GM19463 (cell line): ENCODE results near the gene SIX5.
A peak's percentile ranks its signal among the peaks of the same experiment; 100 is the strongest.

Experiments
- ATAC-seq: cut with Tn5 transposase; IDR thresholded peaks from one replicate; pipeline ENCODE4 v1.9.1; 2021; ENCODE audit warnings: mild to moderate bottlenecking, moderate library complexity; ENCODE audit not compliant: unreplicated experiment

The SIX5 gene

DNA sequence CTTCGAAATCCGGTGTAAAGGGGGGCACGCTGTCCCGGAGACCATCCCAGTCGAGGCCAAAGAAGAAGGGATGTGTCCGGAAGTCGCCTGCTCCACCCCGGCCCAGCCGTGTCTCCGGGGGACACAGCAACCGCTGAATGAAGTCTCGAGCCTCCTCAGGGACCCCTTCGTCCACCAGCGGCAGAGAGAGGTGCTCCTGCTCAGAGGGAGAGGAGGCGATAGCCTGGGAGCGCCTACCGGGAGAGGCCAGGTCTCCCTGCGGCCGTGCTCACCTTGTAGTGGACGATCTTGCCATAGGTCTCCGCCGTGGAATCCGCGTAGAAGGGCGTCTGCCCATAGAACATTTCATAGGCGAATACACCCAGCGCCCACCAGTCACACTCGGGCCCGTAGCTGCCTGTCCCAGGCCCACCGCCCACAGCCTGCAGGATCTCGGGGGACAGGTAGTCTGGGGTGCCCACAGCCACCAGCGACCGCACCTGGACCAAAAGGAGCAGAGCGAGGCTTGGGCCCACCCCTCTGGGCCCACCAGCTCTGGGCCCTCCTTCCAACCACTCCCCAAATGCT is 8.4 kb upstream of the SIX5 start:
- no peak for ATAC-seq

DNA sequence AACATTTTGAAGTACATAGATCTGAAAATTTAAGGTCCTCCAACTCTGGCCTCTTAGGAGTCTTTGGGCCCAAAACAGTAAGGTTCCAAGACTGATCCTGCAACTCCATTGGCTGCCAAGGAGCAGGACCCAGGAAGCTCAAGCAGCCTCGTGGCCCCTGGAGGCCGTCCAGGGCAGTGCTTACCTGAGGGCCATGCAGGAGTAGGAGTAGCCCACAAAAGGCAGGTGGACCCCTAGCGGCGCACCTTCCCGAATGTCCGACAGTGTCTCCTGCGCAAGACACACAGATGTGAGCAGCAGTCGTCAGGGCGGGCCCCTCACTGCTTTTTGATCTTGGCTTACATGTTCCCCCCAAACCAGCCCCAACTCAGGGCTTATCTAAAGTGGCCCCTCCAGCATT is 5.7 kb upstream of the SIX5 start:
- no peak for ATAC-seq

DNA sequence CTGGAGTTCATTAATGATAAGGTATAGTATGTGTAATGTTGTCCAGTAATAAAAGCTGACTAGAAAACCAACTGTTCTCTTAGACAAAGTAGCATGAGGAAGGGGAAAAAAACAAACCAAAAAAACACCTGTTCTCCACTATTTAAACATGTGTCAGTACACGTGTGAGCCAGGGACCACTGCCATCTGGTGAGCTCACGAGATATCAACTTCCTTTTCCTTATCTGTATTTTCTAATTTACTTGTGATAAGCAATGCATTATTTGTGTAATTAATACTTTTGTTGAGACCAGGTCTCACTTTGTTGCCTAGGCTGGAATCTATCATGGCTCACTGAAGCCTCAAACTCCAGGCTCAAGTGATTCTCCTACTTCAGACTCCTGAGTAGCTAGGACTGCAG is 4.3 kb upstream of the SIX5 start:
- ATAC-seq = no peak

DNA sequence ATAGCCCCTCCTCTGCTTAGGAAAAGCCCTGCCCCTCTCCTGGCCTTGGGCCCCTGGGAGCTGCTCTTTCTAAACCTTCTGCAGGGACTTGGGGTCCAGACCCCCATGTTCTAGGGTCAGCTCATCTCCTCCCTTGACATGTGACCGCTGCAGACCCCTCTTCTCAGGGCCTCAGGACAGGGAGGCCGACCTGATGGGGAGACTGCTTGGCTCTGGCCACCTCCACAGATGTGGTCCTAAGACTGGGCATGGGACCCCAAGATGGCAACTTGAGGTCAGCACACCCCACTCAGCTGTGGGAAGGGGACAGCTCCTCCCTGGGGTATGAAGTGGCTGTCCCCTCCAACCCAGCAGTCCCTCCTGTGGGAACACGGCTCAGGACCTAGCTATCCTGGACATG is 3.9 kb upstream of the SIX5 start:
- ATAC-seq = no peak

DNA sequence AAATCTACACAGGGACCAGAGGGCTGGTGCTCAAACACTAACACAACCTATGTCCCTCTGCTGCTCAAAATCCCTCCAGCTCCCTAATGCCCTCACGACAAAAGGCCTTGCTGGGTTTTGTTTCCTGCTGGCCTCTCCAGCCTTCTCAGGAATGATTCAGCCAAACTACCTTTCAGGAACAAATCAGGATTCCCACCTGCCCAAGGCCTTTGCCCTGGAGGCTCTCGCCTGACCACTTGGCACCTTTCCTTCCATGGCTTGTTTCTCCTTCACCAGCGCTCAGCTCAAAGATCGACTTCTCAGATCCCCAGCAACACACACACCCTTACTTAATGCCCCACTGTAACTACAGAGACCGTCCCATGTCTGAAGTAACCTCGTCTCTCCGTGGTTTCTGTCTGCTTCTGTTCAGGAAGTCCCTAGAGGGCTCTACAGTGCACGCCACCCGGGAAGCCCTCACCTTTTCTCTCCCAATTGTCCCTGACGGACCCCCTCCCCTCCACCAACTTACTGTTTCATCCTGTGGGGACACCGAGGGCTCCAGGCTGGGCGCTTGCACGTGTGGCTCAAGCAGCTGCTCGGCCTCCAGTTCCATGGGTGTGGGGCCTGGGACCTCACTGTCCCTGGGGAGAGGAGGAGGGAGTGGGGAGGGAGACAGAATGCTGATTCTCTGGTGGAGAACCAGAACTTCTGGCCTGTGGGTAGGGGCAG is 3.2 kb upstream of the SIX5 start:
- no peak for ATAC-seq

DNA sequence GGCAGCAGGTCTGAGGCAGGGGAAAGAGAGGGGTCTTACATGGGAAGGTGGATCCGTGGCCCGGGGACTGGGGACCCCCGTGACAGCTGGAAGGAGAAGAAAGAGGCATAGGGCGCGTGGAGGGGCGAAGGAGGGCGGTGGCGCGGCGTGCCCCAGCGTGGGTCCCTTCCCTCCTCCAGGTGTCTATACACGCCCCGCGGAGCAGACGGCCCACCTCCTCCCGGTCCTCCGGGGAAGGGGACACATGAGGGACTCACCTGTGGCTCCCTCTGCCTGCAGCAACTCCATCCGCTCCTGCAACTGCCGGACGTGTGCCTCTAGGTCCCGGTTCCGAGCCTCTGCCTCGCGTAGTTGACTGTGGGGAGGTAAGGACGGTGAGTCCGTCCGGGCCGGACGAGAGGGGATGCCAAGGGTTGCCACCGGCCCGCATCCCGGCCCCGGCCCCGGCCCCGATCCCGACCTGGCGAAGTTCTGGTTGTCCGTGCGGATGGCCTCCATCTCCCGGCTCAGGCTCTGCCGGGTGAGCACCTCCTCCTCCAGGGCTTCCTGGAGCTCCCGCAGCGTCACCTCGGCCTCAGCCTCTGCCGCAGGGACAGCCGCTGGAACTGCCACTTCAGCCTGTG is 2.4 kb upstream of the SIX5 start:
- ATAC-seq = no peak

DNA sequence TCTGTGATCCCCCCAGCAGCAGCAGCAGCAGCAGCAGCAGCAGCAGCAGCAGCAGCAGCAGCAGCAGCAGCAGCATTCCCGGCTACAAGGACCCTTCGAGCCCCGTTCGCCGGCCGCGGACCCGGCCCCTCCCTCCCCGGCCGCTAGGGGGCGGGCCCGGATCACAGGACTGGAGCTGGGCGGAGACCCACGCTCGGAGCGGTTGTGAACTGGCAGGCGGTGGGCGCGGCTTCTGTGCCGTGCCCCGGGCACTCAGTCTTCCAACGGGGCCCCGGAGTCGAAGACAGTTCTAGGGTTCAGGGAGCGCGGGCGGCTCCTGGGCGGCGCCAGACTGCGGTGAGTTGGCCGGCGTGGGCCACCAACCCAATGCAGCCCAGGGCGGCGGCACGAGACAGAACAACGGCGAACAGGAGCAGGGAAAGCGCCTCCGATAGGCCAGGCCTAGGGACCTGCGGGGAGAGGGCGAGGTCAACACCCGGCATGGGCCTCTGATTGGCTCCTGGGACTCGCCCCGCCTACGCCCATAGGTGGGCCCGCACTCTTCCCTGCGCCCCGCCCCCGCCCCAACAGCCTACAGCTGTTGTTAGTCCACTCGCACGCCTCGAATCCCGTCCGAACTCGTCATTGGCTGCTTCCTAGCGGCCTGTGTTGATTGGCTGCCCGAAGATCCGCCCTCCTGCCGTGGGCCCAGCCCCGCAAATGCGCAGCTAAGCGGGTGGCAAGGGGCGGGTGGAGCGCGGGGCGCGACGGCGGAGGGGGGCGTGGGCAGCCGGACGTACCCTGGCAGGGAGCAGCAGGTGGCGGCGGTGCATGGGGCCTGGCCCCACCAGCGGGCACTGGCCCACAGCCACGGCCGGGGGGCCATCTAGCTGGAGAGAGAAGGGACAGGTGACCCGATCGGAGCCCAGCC is 1.4 kb upstream of the SIX5 start:
- ATAC-seq = peak; percentile 48

DNA sequence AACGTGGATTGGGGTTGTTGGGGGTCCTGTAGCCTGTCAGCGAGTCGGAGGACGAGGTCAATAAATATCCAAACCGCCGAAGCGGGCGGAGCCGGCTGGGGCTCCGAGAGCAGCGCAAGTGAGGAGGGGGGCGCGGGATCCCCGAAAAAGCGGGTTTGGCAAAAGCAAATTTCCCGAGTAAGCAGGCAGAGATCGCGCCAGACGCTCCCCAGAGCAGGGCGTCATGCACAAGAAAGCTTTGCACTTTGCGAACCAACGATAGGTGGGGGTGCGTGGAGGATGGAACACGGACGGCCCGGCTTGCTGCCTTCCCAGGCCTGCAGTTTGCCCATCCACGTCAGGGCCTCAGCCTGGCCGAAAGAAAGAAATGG is 754 bp upstream of the SIX5 start:
- ATAC-seq = no peak

DNA sequence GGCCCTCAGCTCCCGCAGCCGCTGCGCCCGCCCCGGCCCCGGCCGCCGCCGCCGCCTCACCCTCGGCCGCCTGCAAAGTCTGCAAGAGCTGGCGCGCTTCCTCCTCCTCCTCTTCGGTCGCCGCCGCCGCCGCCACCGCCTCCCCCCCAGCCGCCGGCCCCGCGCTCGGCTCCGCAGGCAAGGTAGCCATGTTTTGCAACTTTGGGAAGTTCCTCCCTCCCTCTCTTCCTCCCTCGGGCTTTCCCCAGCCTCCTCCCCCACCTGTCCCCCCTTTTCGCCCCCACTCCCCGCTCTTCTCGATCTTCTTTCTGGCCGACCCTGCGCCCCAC is 433 bp downstream of the SIX5 start:
- ATAC-seq = no peak

DNA sequence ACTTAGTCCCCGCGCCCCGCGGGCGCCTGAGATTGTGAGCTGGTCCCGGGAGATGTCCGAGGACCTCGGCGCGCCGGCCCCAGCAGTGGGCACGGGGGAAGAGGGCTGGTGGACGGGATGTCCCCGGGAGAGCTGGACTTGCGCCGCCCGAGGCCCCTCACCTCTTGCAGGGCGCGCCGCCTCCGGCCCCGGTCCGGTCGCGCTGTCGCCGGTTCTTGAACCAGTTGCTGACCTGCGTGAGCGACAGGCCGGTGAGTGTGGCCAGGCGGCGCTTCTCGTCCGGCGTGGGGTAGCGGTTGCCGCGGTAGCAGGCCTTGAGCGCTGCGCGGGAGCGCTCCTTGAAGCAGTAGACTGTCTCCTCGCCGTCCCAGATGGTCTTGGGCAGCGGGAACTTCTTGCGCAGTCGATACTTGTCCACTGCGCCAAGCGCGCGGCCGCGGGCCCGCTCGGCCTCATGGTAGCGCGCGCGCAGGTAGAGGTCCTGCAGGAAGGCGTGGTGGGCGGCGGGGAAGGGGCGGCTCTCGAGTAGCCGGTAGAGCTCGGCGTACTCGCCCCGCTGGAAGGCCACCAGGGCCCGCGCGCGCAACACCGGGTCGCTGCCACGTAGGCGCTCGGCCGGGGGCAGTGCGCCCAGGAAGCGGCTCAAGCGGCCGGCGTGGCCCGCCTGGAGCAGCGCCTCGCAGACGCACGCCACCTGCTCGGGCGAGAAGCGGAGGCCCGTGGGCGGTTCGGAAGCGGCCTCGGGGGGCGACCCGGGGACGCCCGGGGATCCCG is 984 bp downstream of the SIX5 start:
- no peak for ATAC-seq

DNA sequence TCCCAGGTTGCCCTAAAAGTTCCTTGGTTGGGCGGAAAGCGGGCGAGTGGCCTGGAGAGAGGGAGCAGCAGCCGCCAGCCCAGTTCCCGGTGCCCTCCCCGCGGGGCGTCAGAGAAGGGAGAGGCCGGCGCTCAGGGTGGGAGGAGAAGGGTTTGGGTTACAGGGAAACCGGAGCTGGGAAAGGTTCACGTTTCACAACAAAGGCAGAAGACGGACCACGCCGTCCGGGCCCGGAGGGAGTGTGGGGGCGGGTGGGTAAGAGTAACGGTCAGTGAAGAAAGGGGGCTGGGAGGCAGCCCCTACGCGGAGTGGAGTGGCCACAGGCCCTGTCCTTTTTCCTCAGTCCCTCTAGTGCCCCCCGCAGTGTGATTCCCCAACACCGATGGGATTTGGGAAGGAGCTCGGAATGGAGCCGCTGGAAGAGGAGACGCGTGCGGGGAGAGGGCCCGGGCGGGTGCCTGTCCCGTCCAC is 1.6 kb downstream of the SIX5 start:
- no peak for ATAC-seq

DNA sequence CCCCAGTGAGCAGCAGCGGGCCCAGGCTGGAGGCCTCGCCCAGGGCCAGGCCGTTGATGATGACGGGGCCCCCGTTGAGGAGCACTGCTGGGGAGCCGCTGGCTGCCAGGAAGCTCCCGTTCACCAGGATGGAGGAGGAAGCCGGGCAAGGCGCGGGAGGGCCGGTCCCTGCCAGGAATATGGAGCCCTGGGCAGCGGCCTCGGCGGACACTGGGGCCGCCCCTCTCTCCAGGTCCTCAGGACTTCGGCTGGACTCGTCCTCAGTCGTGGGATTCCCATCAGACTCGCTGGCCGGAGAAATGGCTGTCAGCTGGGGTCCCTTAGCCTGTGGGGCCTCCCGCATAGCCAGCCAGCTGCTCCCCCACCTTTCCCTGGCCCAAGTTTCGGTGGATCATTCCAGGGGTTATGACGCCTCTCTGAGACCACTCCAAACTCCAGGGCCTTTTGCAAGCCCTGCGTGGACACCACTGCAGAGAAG is 2.1 kb downstream of the SIX5 start:
- ATAC-seq = no peak

DNA sequence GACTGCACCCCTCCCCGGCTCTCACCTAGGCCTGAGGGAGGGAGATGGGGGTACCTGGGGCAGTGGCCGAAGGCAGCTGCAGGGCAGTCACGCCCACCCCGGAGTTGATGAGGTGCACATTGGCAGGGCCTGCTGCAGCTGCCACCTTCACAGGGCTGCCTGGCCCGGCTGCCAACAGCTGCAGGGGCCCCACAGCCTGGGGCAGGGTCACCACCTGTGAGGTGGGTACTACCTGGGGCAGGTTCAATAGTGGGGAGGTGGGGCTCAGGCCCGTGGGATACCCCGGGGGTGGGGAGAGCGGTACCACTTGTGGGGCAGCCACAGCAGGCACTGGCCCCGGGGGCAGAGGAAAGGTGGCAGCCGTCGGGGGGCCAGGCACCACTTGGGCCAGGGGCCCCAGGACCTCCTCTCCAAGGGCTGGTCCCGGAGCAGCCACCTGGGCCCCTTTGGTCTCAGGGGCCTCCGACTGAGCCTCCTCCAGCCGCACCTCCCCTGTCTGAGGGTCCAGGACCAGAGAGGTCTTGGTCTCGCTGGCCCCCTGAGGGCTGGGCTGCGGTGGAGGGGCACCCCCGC is 2.7 kb downstream of the SIX5 start:
- ATAC-seq = no peak

DNA sequence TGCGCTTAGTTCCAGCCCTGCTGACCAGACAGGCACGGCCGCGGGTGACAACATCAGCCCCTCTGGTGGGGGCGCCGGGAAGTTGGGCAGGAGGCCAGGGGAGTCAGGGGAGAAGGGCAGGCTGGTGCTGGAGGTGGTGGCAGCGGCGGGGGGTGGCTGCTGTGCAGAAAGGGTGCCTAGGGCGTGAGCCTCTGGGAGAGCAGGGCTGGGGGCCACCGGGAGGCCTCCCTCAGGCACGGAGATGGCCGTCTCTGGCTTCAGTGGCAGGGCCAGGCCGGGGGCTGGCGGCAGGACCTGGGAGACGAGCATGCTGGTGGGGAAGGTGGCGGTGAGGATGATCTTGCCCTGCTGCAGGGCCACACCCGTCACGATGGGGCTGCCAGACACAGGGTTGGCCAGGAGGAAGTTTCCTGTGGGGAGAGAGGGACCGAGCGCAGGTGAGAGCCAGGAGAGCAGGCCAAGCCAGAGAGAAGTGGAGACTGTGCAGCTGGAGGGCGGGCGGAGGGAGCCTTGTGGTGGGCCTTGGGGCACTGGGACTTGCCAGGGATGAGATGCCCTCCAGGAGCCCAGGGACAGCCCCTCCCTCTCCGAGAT is 3.3 kb downstream of the SIX5 start:
- ATAC-seq = no peak

DNA sequence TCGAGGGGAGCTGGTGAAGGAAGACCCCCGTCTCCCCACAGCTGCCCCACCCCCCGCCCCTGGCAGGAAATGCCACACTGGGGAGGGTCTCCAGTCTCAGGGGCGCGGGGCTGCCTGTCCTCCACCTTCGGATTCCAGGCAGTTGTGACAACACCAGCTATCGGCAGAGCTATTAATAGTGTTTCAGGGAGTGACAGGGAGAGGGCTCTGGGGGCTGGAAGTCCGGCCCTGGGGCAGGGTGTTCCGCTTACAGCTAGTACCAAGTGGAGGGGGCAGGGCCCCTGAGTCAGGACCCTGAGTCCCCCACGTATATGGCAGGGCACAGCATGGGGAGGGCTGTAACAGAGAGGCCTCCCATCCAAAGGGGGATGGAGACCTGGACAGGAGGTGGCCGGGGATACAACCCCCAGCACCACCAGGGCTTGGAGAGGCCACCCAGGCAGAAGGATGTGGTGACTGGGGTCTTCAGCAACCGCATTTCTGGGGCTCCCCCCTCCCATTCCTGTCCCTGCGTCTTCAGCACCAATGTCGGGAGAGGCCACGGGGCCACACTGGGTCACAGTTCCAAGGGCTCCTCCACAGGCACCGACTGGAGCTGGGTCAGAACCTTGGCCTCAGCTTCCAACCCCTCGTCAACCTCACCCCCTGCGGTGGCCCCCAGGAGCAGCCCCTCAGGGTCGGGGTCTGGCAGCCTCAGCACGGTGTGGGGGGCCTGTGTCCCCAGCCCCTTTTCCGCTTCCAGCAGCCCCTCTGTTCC is 3.9 kb downstream of the SIX5 start:
- ATAC-seq = no peak

DNA sequence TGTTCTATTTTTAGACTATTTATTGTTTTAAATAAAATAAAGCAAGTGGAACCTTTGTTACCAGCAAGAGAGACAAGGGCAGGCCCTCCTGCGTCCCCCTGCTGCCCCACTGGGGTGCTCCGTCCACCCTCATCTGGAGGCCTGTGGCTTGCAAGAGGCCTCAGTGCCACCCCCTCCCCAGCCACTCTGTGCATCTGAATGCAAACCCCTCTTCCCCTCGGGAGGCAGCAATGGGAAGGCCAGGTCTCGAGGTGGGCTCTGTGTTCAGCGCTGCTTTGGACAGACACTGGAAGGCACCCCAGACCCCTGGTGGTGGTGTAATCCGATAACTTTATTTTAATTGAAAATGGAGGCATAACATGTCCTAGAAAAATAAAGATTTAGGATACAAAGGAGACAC is 4.6 kb downstream of the SIX5 start:
- ATAC-seq = no peak

DNA sequence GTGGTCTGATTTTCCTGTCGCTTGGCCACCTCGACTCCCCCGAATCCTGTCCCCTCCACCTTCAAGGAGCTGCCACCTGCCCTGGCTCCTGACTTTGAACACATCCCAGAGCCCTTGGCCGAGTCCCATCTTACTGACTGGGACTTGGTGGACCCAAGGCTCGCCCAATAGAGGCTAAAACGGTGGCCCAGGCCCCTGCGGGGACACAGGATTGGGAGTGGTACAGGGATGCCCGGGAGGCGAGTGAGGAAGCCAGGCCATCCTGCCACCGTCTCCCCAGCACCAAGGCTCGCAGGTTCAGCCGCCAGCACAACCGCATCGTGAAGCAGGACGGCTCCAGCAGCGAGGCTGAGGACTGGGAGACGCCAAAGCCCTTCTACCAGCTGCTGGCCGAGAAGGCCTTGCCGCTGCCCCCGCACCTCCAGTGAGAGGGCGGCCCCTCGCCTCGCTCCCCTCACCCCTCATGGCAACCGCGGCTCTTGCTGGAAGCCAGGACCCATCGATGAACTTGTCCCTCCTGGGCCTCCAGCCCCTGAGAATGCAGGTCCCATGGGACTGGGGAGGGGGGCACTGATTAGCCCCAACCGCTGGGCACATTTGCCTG is 5.3 kb downstream of the SIX5 start:
- ATAC-seq = no peak

DNA sequence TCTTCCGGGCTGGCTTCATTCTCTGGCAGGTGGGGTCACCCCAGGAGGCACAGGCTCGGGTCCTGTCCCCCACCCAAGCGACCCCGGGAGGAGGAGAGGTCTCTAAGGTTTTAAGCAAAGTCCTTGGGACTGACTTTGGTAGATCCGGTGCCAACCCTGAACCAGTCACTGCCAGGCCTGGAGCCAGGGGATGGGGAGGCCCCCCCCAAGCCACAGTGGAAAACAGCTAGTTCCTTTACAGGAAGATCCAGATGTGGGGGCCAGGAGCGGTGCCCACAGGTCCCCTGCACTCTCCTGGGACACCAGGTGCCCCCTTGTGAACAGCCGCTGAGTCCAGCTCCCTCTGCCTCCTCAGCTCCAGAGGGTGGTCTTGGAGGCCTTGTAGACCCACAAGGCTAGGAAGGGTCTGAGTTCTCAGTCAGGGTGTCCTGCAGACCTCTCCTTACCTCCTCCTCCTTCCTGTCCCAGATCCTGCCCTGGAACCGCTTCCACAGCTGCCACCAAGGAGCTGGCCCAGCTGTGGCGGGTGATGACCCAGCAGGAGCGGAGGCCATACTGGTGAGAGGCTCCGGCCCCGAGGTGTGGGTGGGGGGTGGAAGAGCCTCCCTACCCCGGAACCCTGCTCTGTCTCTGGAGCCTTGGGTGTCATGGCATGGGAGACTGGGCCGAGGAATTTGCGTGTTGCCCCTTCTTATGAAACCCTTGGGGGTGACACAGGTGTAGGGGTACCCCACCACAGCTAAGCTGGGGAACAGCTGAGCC is 6.0 kb downstream of the SIX5 start:
- no peak for ATAC-seq
